H1 (cell line): ENCODE results near the gene TEK.

Experiments used
- CREB1 ChIP-seq: IDR thresholded peaks from 2 replicates; pipeline ENCODE4 v1.6.1; 2012; ENCODE audit warnings: inconsistent platforms
- EZH2 ChIP-seq: fragments of 200-600 bp; sonication (generic); IDR thresholded peaks from 2 replicates; pipeline ENCODE4 v1.7.1; 2012; ENCODE audit warnings: low read depth, mild to moderate bottlenecking, moderate library complexity, low read length, inconsistent platforms; ENCODE audit not compliant: severe bottlenecking
- KDM1A ChIP-seq: fragments of 200-600, 300-600 bp; sonication (generic); IDR thresholded peaks from 2 replicates; pipeline ENCODE4 v1.7.1; 2016; ENCODE audit warnings: mild to moderate bottlenecking, low read length, borderline replicate concordance
- MAFK ChIP-seq: IDR thresholded peaks from 2 replicates; pipeline ENCODE4 v1.6.1; 2012; ENCODE audit warnings: low read depth, mild to moderate bottlenecking, improper control_type of control experiment, low read length
- POLR2A ChIP-seq, 2 experiments: IDR thresholded peaks; 1 replicate in 1 of 2; 2 replicates in 1 of 2; pipeline ENCODE4 v1.6.1; 2011; ENCODE audit warnings: low read depth in 2 of 2, low read length in 2 of 2, mild to moderate bottlenecking in 2 of 2; ENCODE audit errors: control extremely low read depth in 1 of 2
- SIN3A ChIP-seq, 2 experiments: IDR thresholded peaks in 1 of 2; conservative IDR thresholded peaks in 1 of 2; 2 replicates each; pipeline ENCODE4 v1.6.1; 2011 to 2012; ENCODE audit warnings: low read length in 2 of 2, improper control_type of control experiment in 1 of 2, low read depth in 1 of 2, mild to moderate bottlenecking in 1 of 2
- SRF ChIP-seq: IDR thresholded peaks from 2 replicates; pipeline ENCODE4 v1.6.1; 2011; ENCODE audit warnings: mild to moderate bottlenecking, low read depth, low read length, moderate library complexity
- TAF1 ChIP-seq: IDR thresholded peaks from 2 replicates; pipeline ENCODE4 v1.6.1; 2011; ENCODE audit warnings: mild to moderate bottlenecking, low read depth, low read length
- TAF7 ChIP-seq: optimal IDR thresholded peaks from 2 replicates; pipeline ENCODE3; 2011; ENCODE audit warnings: low read depth, mild to moderate bottlenecking, inconsistent platforms, low read length, moderate library complexity, borderline replicate concordance
- YY1 ChIP-seq: IDR thresholded peaks from 2 replicates; pipeline ENCODE4 v1.6.1; 2011; ENCODE audit warnings: low read depth, mild to moderate bottlenecking, low read length
- ZNF274 ChIP-seq: IDR thresholded peaks from 2 replicates; pipeline ENCODE4 v1.7.0; 2012; ENCODE audit warnings: low read length, borderline replicate concordance; ENCODE audit errors: extremely low read depth
- TF ChIP-seq, protein P1 (sequence below), 3 experiments: IDR thresholded peaks; 1 replicate in 2 of 3; 2 replicates in 1 of 3; pipeline versions ENCODE4 v1.5.1 to v1.6.1; 2011; ENCODE audit warnings: low read length in 3 of 3, mild to moderate bottlenecking in 3 of 3, inconsistent platforms in 2 of 3, low read depth in 1 of 3, moderate library complexity in 1 of 3; ENCODE audit not compliant: insufficient read depth in 1 of 3; ENCODE audit errors: control extremely low read depth in 1 of 3
- TF ChIP-seq, protein P2 (sequence below): IDR thresholded peaks from 2 replicates; pipeline ENCODE4 v1.6.1; 2012; ENCODE audit warnings: inconsistent platforms
- TF ChIP-seq, protein P3 (sequence below): IDR thresholded peaks from 2 replicates; pipeline ENCODE4 v1.6.1; 2011; ENCODE audit warnings: low read length, improper control_type of control experiment

DNA sequence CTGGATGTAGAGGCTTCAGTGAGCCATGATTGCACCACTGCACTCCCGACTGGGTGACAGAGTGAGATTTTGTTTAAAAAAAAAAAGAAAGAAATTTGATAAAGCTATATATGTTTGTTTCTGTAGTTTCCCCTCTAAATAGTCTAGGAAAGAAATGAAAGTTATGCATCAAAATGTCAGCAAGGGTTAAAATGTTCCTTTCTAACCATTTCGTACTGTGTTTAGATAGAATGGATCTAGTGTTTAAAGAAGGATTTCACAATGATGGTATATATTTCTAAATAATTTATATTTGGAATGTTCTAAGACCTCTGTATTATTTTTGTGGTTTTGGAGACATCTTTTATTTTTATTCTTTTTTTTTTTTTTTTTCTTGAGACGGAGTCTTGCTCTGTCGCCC lies 22.7 kb downstream of the TEK start:
- no peak for TF ChIP-seq SIN3A (conservative IDR thresholded peaks at IDR 0.05 in 1 of 2, IDR thresholded peaks at IDR 0.05 in 1 of 2; ENCODE audit: low read depth in 1 of 2, low read length in 2 of 2)
- TF ChIP-seq, protein P1, sequence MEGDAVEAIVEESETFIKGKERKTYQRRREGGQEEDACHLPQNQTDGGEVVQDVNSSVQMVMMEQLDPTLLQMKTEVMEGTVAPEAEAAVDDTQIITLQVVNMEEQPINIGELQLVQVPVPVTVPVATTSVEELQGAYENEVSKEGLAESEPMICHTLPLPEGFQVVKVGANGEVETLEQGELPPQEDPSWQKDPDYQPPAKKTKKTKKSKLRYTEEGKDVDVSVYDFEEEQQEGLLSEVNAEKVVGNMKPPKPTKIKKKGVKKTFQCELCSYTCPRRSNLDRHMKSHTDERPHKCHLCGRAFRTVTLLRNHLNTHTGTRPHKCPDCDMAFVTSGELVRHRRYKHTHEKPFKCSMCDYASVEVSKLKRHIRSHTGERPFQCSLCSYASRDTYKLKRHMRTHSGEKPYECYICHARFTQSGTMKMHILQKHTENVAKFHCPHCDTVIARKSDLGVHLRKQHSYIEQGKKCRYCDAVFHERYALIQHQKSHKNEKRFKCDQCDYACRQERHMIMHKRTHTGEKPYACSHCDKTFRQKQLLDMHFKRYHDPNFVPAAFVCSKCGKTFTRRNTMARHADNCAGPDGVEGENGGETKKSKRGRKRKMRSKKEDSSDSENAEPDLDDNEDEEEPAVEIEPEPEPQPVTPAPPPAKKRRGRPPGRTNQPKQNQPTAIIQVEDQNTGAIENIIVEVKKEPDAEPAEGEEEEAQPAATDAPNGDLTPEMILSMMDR (IDR thresholded peaks at IDR 0.05; ENCODE audit: control extremely low read depth in 1 of 3, insufficient read depth in 1 of 3, low read depth in 1 of 3, low read length in 3 of 3) = no peak
- TF ChIP-seq EZH2 = no peak
- TF ChIP-seq TAF7 = no peak
- no peak for TF ChIP-seq SRF
- TF ChIP-seq, protein P2, sequence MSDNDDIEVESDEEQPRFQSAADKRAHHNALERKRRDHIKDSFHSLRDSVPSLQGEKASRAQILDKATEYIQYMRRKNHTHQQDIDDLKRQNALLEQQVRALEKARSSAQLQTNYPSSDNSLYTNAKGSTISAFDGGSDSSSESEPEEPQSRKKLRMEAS = no peak
- no peak for TF ChIP-seq TAF1
- TF ChIP-seq ZNF274 = no peak
- TF ChIP-seq CREB1 = no peak
- TF ChIP-seq MAFK = no peak
- TF ChIP-seq POLR2A (IDR thresholded peaks at IDR 0.05; ENCODE audit: control extremely low read depth in 1 of 2, low read depth in 2 of 2, low read length in 2 of 2) = no peak
- no peak for TF ChIP-seq YY1
- TF ChIP-seq, protein P3, sequence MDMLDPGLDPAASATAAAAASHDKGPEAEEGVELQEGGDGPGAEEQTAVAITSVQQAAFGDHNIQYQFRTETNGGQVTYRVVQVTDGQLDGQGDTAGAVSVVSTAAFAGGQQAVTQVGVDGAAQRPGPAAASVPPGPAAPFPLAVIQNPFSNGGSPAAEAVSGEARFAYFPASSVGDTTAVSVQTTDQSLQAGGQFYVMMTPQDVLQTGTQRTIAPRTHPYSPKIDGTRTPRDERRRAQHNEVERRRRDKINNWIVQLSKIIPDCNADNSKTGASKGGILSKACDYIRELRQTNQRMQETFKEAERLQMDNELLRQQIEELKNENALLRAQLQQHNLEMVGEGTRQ = no peak
- TF ChIP-seq KDM1A = no peak
